SJSA1 (cell line): ENCODE data around the gene CRYL1. TPM values are rescaled to one million over a fixed set of nuclear protein-coding genes. Genes with fewer than 3 reads are reported as not detected.

ENCODE experiments used
- DNase-seq, 2 experiments: peaks; one replicate each; pipeline ENCODE4 v3.0.0-alpha.2; 2015 to 2020; ENCODE audit warnings: low spot score in 2 of 2, low read depth in 1 of 2
- H3K27ac ChIP-seq: fragments of 250-450 bp; sonication (Bioruptor Pico); 2 replicates; pipeline ENCODE4 v1.5.1; 2020; ENCODE audit warnings: mild to moderate bottlenecking, moderate library complexity
- H3K27me3 ChIP-seq: fragments of 250-450 bp; sonication (Bioruptor Pico); replicated peaks from 2 replicates; pipeline ENCODE4 v1.5.1; 2020; ENCODE audit warnings: mild to moderate bottlenecking, moderate library complexity
- H3K36me3 ChIP-seq: fragments of 250-450 bp; sonication (Bioruptor Pico); 2 replicates; pipeline ENCODE4 v1.5.1; 2020; ENCODE audit warnings: mild to moderate bottlenecking
- H3K4me1 ChIP-seq: fragments of 250-450 bp; sonication (Bioruptor Pico); replicated peaks from 2 replicates; pipeline ENCODE4 v1.6.1; 2021; ENCODE audit warnings: mild to moderate bottlenecking
- H3K4me3 ChIP-seq: fragments of 250-450 bp; sonication (Bioruptor Pico); 2 replicates; pipeline ENCODE4 v1.5.1; 2020; ENCODE audit warnings: mild to moderate bottlenecking
- H3K9me3 ChIP-seq: fragments of 250-450 bp; sonication (Bioruptor Pico); replicated peaks from 2 replicates; pipeline ENCODE4 v1.5.1; 2020; ENCODE audit warnings: mild to moderate bottlenecking
- total RNA-seq: library from RNA; depleted of rRNA; stranded (reverse); fragments of >200 nt; shearing (Covaris generic); gene quantifications from 2 replicates; pipeline ENCODE4 v1.2.3, GENCODE V29; 2014

The CRYL1 gene
- total RNA-seq, 1 experiment from 2014 or later, result 7.1 TPM

GRCh38 chr13:20426766-20427448, 98.8 kb downstream of the CRYL1 start:
- peaks cover 15% of the 10 kb centered on the region for H3K4me1 ChIP-seq
- no peaks in the 10 kb centered on the region for H3K9me3 ChIP-seq
- no peak overlapping the region for H3K4me3 ChIP-seq
- H3K27ac ChIP-seq, result no peak overlapping the region
- no peak for DNase-seq
- H3K27me3 ChIP-seq, result no peaks in the 10 kb centered on the region
- no peaks in the 10 kb centered on the region for H3K36me3 ChIP-seq

- Histone ChIP-seq H3K4me1 (peaks cover 15% of the 10 kb centered on the region), H3K27ac (no peak overlapping the region), H3K27me3 (no peaks in the 10 kb centered on the region), H3K4me3 (no peak overlapping the region), H3K9me3 (no peaks in the 10 kb centered on the region), H3K36me3 (no peaks in the 10 kb centered on the region)
- DNase-seq, result no peak
Measured at GRCh38 chr13:20425819-20426219, 99.8 kb downstream of the CRYL1 start.

- DNase-seq, result peak in 1 of 2 experiments; percentile 40
- peaks cover 23% of the 10 kb centered on the region for H3K4me1 ChIP-seq
Measured at GRCh38 chr13:20424949-20425348, 100.7 kb downstream of the CRYL1 start.

GRCh38 chr13:20424559-20424852, 101.2 kb downstream of the CRYL1 start:
- H3K27me3 ChIP-seq, result no peaks in the 10 kb centered on the region
- peaks cover 27% of the 10 kb centered on the region for H3K4me1 ChIP-seq
- H3K4me3 ChIP-seq, result no peak overlapping the region
- no peak for DNase-seq
- no peak overlapping the region for H3K27ac ChIP-seq
- no peaks in the 10 kb centered on the region for H3K9me3 ChIP-seq
- H3K36me3 ChIP-seq, result no peaks in the 10 kb centered on the region

More at GRCh38 chr13:20424949-20425348, 100.7 kb downstream of the CRYL1 start:
- no peaks in the 10 kb centered on the region for H3K27me3 ChIP-seq
- H3K9me3 ChIP-seq, result no peaks in the 10 kb centered on the region
- no peaks in the 10 kb centered on the region for H3K36me3 ChIP-seq
- H3K4me3 ChIP-seq, result no peak overlapping the region
- no peak overlapping the region for H3K27ac ChIP-seq

- Histone ChIP-seq H3K27ac (no peak overlapping the region), H3K36me3 (no peaks in the 10 kb centered on the region), H3K4me1 (peaks cover 33% of the 10 kb centered on the region), H3K9me3 (no peaks in the 10 kb centered on the region), H3K4me3 (no peak overlapping the region), H3K27me3 (no peaks in the 10 kb centered on the region)
- no peak for DNase-seq
Measured at GRCh38 chr13:20422362-20422761, 103.3 kb downstream of the CRYL1 start.

- no peak for DNase-seq
- no peak overlapping the region for H3K4me3 ChIP-seq
- H3K36me3 ChIP-seq, result no peaks in the 10 kb centered on the region
- H3K27ac ChIP-seq, result no peak overlapping the region
- H3K27me3 ChIP-seq, result no peaks in the 10 kb centered on the region
- peaks cover 33% of the 10 kb centered on the region for H3K4me1 ChIP-seq
- no peaks in the 10 kb centered on the region for H3K9me3 ChIP-seq
Measured at GRCh38 chr13:20420938-20421337, 104.7 kb downstream of the CRYL1 start.

GRCh38 chr13:20418953-20419352, 106.7 kb downstream of the CRYL1 start:
- Histone ChIP-seq H3K36me3 (no peaks in the 10 kb centered on the region), H3K27ac (peak overlapping the region; percentile 65; the same call in 1 of the 2 replicates), H3K27me3 (no peaks in the 10 kb centered on the region), H3K4me1 (peaks cover 18% of the 10 kb centered on the region), H3K4me3 (no peak overlapping the region), H3K9me3 (no peaks in the 10 kb centered on the region)
- DNase-seq, result no peak

GRCh38 chr13:20416223-20416745, 109.4 kb downstream of the CRYL1 start:
- H3K9me3 ChIP-seq, result no peaks in the 10 kb centered on the region
- no peaks in the 10 kb centered on the region for H3K27me3 ChIP-seq
- peaks cover 27% of the 10 kb centered on the region for H3K4me1 ChIP-seq
- H3K4me3 ChIP-seq, result no peak overlapping the region
- no peak for DNase-seq
- H3K27ac ChIP-seq, result no peak overlapping the region
- H3K36me3 ChIP-seq, result no peaks in the 10 kb centered on the region

- Histone ChIP-seq H3K9me3 (no peaks in the 10 kb centered on the region), H3K4me1 (peaks cover 26% of the 10 kb centered on the region), H3K27me3 (no peaks in the 10 kb centered on the region), H3K36me3 (no peaks in the 10 kb centered on the region), H3K4me3 (no peak overlapping the region), H3K27ac (no peak overlapping the region)
- DNase-seq, result no peak
Measured at GRCh38 chr13:20415694-20416107, 110.0 kb downstream of the CRYL1 start.

- no peaks in the 10 kb centered on the region for H3K27me3 ChIP-seq
- DNase-seq, result no peak
- H3K4me1 ChIP-seq, result peaks cover 22% of the 10 kb centered on the region
- H3K4me3 ChIP-seq, result no peak overlapping the region
- H3K9me3 ChIP-seq, result no peaks in the 10 kb centered on the region
- H3K36me3 ChIP-seq, result no peaks in the 10 kb centered on the region
- no peak overlapping the region for H3K27ac ChIP-seq
Measured at GRCh38 chr13:20415306-20415679, 110.4 kb downstream of the CRYL1 start.

- no peak for DNase-seq
Measured at GRCh38 chr13:20414546-20415305, 110.9 kb downstream of the CRYL1 start.

GRCh38 chr13:20412691-20413355, 112.8 kb downstream of the CRYL1 start:
- H3K4me3 ChIP-seq, result no peak overlapping the region
- peak in 1 of 2 experiments; percentile 20 for DNase-seq

More at GRCh38 chr13:20414546-20415305, 110.9 kb downstream of the CRYL1 start:
- H3K36me3 ChIP-seq, result no peaks in the 10 kb centered on the region
- H3K9me3 ChIP-seq, result no peaks in the 10 kb centered on the region
- no peak overlapping the region for H3K27ac ChIP-seq
- no peak overlapping the region for H3K4me3 ChIP-seq
- peaks cover 18% of the 10 kb centered on the region for H3K4me1 ChIP-seq
- H3K27me3 ChIP-seq, result no peaks in the 10 kb centered on the region

GRCh38 chr13:20411638-20412342, 113.9 kb downstream of the CRYL1 start:
- DNase-seq, result no peak

More at GRCh38 chr13:20412691-20413355, 112.8 kb downstream of the CRYL1 start:
- H3K9me3 ChIP-seq, result no peaks in the 10 kb centered on the region
- H3K4me1 ChIP-seq, result peaks cover 9% of the 10 kb centered on the region
- no peaks in the 10 kb centered on the region for H3K36me3 ChIP-seq
- H3K27me3 ChIP-seq, result no peaks in the 10 kb centered on the region
- H3K27ac ChIP-seq, result no peak overlapping the region

More at GRCh38 chr13:20411638-20412342, 113.9 kb downstream of the CRYL1 start:
- Histone ChIP-seq H3K36me3 (no peaks in the 10 kb centered on the region), H3K27me3 (no peaks in the 10 kb centered on the region), H3K4me1 (peaks cover 9% of the 10 kb centered on the region), H3K4me3 (no peak overlapping the region), H3K9me3 (no peaks in the 10 kb centered on the region), H3K27ac (no peak overlapping the region)
